Spinal cord (tissue), 10 donors: ENCODE data around the gene NKAIN1. TPM values are rescaled to one million over a fixed set of nuclear protein-coding genes. Genes with fewer than 3 reads are reported as not detected.
A peak's percentile ranks its signal among the peaks of the same experiment; 100 is the strongest.

Experiments
- DNase-seq, 6 donors: peaks; one replicate each; pipeline versions ENCODE4 v3.0.0 to v3.0.0-alpha.2; 2013 to 2015; ENCODE audit warnings: low spot score in 6 of 6, low read depth in 4 of 6
- H3K27ac ChIP-seq: one replicate; pipeline ENCODE4 v1.5.1; 2013; ENCODE audit warnings: low read depth, low read length, control low read depth
- H3K27me3 ChIP-seq: one replicate; pipeline ENCODE4 v1.6.1; 2013; ENCODE audit warnings: low read length; ENCODE audit not compliant: control insufficient read depth, insufficient read depth
- H3K36me3 ChIP-seq: one replicate; pipeline ENCODE4 v1.6.1; 2013; ENCODE audit warnings: low read length; ENCODE audit not compliant: control insufficient read depth, insufficient read depth
- H3K4me1 ChIP-seq: one replicate; pipeline ENCODE4 v1.6.1; 2013; ENCODE audit warnings: low read length; ENCODE audit not compliant: control insufficient read depth, insufficient read depth
- H3K4me3 ChIP-seq: one replicate; pipeline ENCODE4 v1.5.1; 2013; ENCODE audit warnings: low read depth, low read length, control low read depth
- H3K9me3 ChIP-seq: one replicate; pipeline ENCODE4 v1.6.1; 2013; ENCODE audit warnings: low read length; ENCODE audit not compliant: control insufficient read depth, insufficient read depth
- WGBS: methylation state at CpG from one replicate; pipeline ENCODE4 v1.1.5; 2013; ENCODE audit warnings: missing lambda C conversion rate; ENCODE audit not compliant: insufficient coverage; 5-methylcytosine and 5-hydroxymethylcytosine counted together
- polyA plus RNA-seq, 2 donors: library from polyadenylated mRNA; unstranded; fragments of 120-200 nt; gene quantifications; one replicate each; pipeline ENCODE4 v1.2.1, GENCODE V29; 2013; ENCODE audit not compliant: insufficient read length in 2 of 2
- total RNA-seq, 2 donors: library from RNA; depleted of rRNA in 1 of 2; stranded (reverse); fragments of 120-200 nt in 1 of 2; fragments of >200 nt in 1 of 2; gene quantifications; one replicate each; pipeline versions ENCODE4 v1.2.3 to v1.2.4, GENCODE V29; 2013 to 2014
- donor health status: healthy.

Gene NKAIN1
- total and polyA plus RNA-seq, 4 donors = 8.8 to 56.5 (median 34.4) TPM

DNA sequence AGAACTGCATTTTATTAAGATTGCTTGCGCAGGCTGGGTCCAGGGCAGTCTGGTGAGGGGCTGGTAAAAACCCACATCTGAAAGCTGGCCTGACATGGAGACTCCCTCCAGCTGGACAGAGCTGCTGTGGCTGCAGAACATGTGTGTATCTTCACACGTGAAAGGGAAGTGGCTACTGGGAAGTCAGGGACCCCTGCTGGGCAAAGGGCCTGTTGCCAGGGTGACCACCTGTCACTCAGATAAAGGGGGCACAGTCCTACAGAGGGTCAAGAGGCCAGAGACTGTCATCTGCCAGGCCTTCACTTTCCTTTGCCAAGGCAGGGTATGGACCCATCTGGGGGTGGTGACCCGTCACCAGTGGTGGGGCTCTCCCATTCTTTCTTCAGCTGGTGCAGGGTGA lies 17.5 kb downstream of the NKAIN1 start:
- Histone ChIP-seq H3K4me1 (peaks cover 29% of the 10 kb centered on the region), H3K36me3 (no peaks in the 10 kb centered on the region), H3K4me3 (no peak overlapping the region), H3K27ac (no peak overlapping the region), H3K27me3 (no peaks in the 10 kb centered on the region), H3K9me3 (no peaks in the 10 kb centered on the region)
- WGBS = 49% methylated on average over 2 of the region's 3 CpGs
- DNase-seq = no peak

DNA sequence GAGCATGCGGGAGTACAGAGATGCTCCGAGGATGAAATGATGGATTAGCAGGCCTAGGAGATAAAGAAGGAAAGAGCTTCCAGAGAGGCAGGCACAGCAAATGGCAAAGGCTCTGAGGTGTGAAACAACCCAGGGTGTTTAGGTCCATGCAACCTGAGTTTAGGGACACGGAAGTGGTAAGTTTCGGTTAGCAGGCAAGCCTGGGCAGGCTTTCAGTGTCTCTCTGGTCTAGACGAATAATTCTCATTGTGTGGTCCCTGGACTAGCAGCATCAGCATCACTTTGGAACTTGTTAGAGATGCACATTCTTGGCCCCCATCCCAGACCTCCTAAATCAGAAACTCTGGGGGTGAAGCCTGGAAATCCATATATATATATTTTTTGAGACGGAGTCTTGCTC lies 18.6 kb downstream of the NKAIN1 start:
- Histone ChIP-seq H3K9me3 (no peaks in the 10 kb centered on the region), H3K4me1 (peaks cover 26% of the 10 kb centered on the region), H3K27me3 (no peaks in the 10 kb centered on the region), H3K4me3 (no peak overlapping the region), H3K36me3 (no peaks in the 10 kb centered on the region), H3K27ac (no peak overlapping the region)
- 88% methylated on average over 6 of the region's 6 CpGs for WGBS
- no peak for DNase-seq

DNA sequence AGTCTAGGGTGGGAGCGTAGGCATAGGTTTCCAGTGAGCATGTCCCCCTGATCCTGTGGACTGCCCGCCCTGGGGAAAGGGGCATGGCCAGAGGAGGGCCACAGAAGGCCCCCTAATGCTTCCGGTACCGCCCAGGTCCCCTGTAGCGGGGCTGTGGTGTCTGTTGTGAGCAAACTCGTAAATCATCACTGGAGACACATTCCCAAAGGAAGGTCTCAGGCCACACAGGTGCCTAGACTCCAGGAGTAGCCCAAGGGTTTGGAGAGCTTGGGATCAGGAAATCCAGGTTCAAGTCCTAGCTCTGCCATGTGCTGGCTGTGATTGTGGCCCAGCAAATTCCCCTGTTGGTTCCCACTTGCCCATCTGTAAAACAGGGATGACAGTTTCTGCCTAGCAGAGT lies 20.2 kb downstream of the NKAIN1 start:
- H3K36me3 ChIP-seq = peaks cover 2% of the 10 kb centered on the region
- H3K9me3 ChIP-seq = no peaks in the 10 kb centered on the region
- WGBS = 85% methylated on average over 6 of the region's 6 CpGs
- no peak overlapping the region for H3K4me3 ChIP-seq
- H3K4me1 ChIP-seq = peaks cover 39% of the 10 kb centered on the region
- no peaks in the 10 kb centered on the region for H3K27me3 ChIP-seq
- H3K27ac ChIP-seq = no peak overlapping the region
- DNase-seq = no peak

DNA sequence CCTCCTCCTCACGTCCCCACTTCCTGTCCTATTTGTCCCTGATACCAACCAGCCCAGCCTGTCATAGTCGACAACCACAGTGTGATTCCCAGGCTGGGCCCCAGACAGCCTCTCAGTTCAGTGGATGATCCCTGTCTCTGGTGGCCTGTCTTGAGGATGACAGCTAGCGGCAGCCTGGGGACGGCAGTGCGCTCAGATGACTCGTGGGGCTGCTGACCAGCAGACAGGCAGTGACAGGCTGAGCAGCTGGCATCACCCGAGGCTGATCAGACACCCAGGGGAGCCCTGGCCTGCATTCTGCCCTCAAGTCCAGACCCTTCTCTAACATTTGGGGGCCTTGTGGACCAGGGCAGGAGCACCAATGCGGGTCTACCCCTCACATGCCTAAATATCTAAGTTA lies 21.0 kb downstream of the NKAIN1 start:
- Histone ChIP-seq H3K9me3 (no peaks in the 10 kb centered on the region), H3K36me3 (peaks cover 2% of the 10 kb centered on the region), H3K4me1 (peaks cover 32% of the 10 kb centered on the region), H3K4me3 (no peak overlapping the region), H3K27ac (no peak overlapping the region), H3K27me3 (no peaks in the 10 kb centered on the region)
- WGBS = 66% methylated on average over 8 of the region's 8 CpGs
- no peak for DNase-seq

DNA sequence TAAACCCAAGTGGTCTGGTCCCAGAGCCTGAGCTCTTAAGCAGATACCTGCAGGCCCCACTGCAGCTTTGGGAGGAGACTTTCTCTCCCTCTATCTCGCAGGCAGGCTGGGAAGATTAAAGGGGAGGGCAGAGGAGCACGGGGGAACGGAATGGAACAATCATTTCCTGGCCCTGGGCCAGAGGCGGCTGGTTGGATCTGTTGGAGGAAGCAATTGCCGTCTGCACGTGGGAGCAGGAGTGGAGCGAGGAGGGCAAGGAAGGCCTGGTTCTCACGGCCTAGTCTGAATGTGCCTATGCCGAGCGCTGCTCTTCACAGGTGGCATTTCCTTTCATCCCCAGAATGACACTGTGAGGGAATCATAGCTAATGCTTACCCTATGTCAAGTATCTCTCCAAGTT lies 23.7 kb downstream of the NKAIN1 start:
- no peak overlapping the region for H3K27ac ChIP-seq
- peak in 2 of 6 donors; percentile 82 to 93 for DNase-seq
- peaks cover 24% of the 10 kb centered on the region for H3K4me1 ChIP-seq
- peaks cover 2% of the 10 kb centered on the region for H3K36me3 ChIP-seq
- no peak overlapping the region for H3K4me3 ChIP-seq
- no peaks in the 10 kb centered on the region for H3K27me3 ChIP-seq
- WGBS = no CpG with 5 or more reads among the region's 10 CpGs
- H3K9me3 ChIP-seq = no peaks in the 10 kb centered on the region

DNA sequence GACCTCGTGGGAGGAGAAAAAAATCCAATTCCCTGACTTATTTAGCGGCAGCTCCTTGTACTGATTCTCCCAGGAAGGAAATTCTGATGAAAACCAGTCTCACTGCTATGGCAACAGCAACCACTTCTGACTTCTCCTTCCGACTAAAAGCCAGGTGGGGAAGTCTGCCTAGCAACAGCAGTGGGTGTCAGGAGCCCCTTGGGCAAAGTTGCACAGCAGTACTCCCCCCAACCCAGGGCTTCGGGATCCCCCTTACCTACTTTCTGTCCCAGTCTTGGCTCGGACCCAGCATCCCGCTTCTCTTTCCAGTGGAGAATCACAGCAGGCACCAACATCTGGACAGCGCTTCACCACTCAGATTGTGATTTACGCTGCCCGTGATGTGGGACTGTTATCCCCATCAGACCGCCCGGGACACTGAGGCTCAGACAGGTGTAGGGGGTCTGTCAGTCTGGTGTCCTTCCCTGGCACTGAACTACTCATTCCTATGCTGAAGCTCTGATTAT lies 24.6 kb downstream of the NKAIN1 start:
- Histone ChIP-seq H3K27me3 (no peaks in the 10 kb centered on the region), H3K4me3 (no peak overlapping the region), H3K27ac (peak overlapping the region; percentile 6), H3K36me3 (peaks cover 2% of the 10 kb centered on the region), H3K9me3 (no peaks in the 10 kb centered on the region), H3K4me1 (peaks cover 24% of the 10 kb centered on the region)
- 37% methylated on average over 4 of the region's 11 CpGs for WGBS
- peak in 2 of 6 donors; percentile 50 to 85 for DNase-seq

DNA sequence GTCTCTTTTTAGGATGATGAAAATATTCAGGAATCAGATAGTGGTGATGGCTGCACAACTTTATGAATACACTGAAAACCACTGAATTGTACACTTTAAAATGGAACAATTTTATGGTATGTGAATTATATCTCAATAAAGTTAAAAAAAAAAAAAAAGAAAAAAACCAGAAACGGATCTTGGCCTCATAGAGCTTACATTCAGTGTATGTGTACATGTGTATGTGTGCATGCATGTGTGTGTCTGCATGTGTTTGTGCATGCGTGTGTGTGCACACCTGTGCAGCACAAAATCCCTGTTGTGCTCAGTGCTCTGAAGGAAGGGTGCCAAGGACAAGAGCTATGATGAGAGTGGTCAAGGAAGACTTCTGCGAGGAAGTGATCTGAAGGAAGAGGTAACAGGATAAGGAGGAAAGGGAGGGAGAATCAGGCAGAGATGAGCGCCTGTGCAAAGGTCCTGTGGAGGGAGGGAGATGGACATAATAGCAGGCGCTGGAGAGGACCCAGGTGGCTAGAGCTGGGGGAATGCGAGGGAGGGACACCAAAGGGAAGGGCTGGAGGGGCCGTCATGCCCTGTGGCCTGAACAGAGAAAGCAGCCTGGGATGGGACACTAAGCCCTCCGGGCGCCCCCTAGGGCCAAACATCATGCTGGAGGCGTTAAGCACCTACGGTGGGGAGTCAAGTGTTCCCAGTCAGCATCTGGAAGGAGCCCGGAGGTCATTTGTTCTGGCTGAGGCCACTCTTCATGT lies 25.2 kb downstream of the NKAIN1 start:
- H3K9me3 ChIP-seq = no peaks in the 10 kb centered on the region
- DNase-seq = no peak
- H3K27ac ChIP-seq = peak overlapping the region; percentile 6
- H3K36me3 ChIP-seq = peaks cover 2% of the 10 kb centered on the region
- no peak overlapping the region for H3K4me3 ChIP-seq
- WGBS = 57% methylated on average over 11 of the region's 12 CpGs
- no peaks in the 10 kb centered on the region for H3K27me3 ChIP-seq
- H3K4me1 ChIP-seq = peaks cover 24% of the 10 kb centered on the region

- no peak for DNase-seq
- Histone ChIP-seq H3K4me3 (no peak overlapping the region), H3K36me3 (no peaks in the 10 kb centered on the region), H3K27ac (no peak overlapping the region), H3K9me3 (no peaks in the 10 kb centered on the region), H3K4me1 (no peaks in the 10 kb centered on the region), H3K27me3 (no peaks in the 10 kb centered on the region)
- WGBS = 92% methylated on average over 4 of the region's 9 CpGs
Observed at GRCh38 chr1:31208361-31208945, 31.2 kb downstream of the NKAIN1 start.

GRCh38 chr1:31207569-31207968 lies 32.1 kb downstream of the NKAIN1 start:
- 71% methylated on average over 3 of the region's 5 CpGs for WGBS
- Histone ChIP-seq H3K27ac (no peak overlapping the region), H3K36me3 (no peaks in the 10 kb centered on the region), H3K4me1 (no peaks in the 10 kb centered on the region), H3K4me3 (no peak overlapping the region), H3K27me3 (no peaks in the 10 kb centered on the region), H3K9me3 (no peaks in the 10 kb centered on the region)
- no peak for DNase-seq

- 75% methylated on average over 2 of the region's 3 CpGs for WGBS
- no peak overlapping the region for H3K4me3 ChIP-seq
- no peak overlapping the region for H3K27ac ChIP-seq
- no peaks in the 10 kb centered on the region for H3K36me3 ChIP-seq
- DNase-seq = no peak
- no peaks in the 10 kb centered on the region for H3K27me3 ChIP-seq
- no peaks in the 10 kb centered on the region for H3K9me3 ChIP-seq
- H3K4me1 ChIP-seq = peaks cover 2% of the 10 kb centered on the region
Observed at GRCh38 chr1:31207046-31207445, 32.6 kb downstream of the NKAIN1 start.
